NCI-H146 (cell line): ENCODE results near the gene MAMLD1.

ENCODE experiments used
- DNase-seq: peaks from one replicate; lab custom pipeline; 2025; lab: John Stamatoyannopoulos, UW

Gene MAMLD1

DNA sequence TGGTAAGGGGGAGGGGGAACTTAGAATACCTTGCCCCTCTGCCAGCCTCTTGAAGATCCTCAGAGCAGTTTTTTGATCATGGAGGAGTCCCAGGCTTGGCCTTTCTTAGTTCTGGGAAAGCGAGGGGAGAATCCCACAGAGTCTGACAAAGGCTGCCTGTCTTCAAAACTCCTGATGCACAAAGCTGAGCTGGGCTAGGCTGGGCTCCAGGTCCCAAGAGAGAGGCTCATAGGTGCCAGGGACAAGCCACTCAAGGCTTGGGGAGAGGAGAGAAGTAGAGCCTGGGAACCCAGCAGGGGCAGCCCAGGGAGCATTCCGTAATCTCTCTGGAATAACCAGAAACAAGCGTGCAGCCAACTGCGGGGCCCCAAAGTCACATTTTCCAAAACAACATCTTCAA, 168.3 kb downstream of the MAMLD1 start:
- DNase-seq, result no peak

DNA sequence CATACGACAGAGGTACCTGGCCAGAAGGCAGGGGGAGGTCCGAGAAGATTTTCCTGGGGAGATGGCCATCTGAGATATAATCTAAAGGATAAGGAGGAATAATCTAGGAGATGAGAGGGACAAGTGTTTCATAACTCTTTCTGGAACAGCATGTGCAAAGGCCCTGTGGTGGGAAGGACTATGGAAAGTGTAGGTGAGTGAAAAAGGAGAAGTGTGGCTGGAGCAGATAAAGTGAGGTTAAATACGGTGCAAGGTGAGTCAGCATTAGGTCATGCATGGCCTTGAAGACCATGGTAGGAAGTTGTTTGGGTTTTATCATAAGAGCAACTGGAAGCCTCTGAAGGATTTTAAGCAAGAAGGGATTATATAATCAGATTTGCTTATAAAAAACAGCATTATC, 170.7 kb downstream of the MAMLD1 start:
- no peak for DNase-seq

- no peak for DNase-seq
These were observed 173.5 kb downstream of the MAMLD1 start for GRCh38 chrX:150536455-150537116.

DNA sequence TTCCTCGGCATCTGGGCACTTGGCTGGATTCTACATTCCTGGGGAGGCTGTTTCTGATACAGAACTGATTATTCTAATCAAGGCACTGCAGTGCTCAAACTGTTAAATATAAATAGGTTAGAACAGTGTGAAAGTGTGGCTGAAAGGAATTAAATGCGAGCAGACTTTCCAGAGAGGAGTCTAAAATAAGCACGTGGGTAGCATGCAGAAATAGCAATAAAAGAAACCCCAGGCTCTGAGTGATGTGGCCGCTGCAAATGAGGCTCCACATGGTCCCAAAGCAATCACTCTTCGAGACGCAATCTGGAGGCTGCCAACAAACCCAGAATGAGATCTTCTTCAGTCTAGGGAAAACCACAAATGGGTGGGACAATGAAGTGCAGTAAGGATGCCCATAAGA, 174.7 kb downstream of the MAMLD1 start:
- no peak for DNase-seq

- no peak for DNase-seq
These were observed 177.8 kb downstream of the MAMLD1 start for GRCh38 chrX:150540965-150541364.

DNA sequence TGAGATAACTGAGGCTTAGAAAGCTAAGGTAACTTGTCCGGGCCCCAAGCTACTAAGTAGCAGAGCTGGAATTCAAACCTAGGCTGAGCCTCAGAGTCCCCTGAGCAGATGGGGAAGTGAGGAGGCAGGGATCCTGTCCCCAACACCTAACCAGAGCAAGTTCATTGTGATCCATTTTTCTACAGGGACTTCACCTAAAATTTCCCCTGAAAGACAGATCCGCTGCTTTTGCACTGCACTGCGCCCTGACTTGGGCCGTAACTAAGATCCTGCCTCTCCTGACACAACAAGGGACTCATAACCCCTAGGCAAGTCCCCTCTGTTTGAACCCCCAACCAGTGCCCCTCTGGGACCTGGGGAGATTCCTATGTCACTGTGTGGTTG, 179.7 kb downstream of the MAMLD1 start:
- no peak for DNase-seq

- no peak for DNase-seq
These were observed 180.4 kb downstream of the MAMLD1 start for GRCh38 chrX:150543230-150544155.

DNA sequence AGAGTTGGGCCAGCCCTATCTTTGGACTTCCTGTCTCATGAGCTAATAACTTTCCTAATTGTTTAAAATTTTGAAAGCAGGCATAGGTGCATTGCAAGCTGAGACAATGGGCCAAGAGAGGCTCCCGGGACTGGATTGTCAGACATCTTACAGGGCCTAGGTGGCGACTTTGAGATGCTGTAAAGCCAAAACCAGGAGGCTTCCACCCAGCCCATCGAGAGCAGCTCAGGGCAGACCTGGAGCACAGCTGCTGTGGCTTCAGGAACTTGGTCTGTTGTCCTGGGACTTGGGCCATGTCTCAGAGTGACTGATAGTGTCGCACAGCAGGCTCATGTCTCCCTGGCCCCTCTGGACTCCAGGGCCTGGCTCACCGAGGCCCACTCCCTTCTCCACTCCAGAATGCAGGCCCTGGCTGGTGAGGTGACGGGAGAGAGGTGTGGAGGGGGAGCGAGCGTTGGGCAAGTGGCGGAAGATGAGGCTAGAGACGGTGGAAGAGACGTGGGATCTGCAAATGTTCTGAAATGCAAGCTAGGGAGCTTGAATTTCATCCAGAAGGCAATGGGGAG, 181.2 kb downstream of the MAMLD1 start:
- no peak for DNase-seq

- no peak for DNase-seq
These were observed 182.0 kb downstream of the MAMLD1 start for GRCh38 chrX:150544835-150545770.

DNA sequence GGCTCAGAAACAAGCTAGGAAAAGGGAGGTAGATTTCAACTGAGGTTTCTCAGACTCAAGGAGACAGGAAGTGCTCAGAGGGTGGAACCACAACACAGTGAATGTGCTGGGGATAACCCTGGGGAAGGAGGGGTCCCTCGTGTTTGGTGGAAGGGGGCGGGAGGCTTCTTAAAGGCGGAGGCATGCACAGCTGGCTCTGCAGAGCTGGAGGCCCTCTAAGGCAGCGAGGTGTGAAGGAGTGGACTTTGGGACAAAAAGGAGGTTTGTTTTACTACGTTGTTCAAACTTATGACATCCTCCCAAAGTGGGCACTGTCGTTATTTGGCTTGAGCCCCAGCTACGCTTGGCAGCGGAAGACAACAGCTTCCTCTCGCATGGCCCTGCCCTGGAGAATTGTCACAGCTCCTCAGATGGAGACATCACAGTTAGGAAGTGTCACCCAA, 183.6 kb downstream of the MAMLD1 start:
- DNase-seq, result no peak

GRCh38 chrX:150547375-150548115, 184.4 kb downstream of the MAMLD1 start:
- DNase-seq, result no peak

DNA sequence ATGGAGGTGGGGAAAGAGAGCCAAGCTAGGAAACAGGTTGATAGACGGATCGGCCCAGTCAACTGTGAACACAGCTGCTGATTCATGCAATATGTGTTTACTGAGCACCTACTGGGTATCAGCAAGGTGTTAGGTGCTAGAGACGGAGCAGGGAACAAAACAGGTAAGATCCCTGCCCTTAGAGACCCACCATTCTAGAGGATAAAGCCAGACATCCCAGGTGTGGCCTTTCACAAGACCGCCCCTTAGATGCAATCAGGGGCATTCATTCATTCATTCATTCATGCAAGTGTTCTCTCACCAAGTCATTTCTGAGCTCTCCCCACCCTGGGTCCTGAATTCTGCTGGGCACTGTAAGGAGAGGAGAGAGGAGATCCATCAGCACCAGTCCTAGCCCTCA, 185.1 kb downstream of the MAMLD1 start:
- DNase-seq, result no peak

DNA sequence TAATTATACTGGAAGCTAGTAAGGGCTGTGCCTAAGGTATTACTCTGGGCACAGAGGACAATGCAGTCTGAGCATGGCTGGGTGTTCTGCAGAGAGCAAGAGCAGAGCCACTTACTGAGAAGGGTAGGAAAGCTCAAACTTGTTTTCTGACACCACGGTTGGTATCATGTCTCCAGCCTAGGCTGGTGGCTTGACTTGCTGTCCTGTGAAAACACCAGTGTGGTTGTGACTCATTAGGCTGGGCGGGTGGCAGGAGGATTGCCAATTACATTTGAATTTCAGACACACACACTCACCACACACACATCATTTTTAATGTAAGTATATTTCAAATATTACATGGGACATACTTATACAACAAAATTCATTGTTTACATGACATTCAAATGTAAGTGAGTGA, 185.6 kb downstream of the MAMLD1 start:
- no peak for DNase-seq

- no peak for DNase-seq
These were observed 188.8 kb downstream of the MAMLD1 start for GRCh38 chrX:150551963-150552362.

DNA sequence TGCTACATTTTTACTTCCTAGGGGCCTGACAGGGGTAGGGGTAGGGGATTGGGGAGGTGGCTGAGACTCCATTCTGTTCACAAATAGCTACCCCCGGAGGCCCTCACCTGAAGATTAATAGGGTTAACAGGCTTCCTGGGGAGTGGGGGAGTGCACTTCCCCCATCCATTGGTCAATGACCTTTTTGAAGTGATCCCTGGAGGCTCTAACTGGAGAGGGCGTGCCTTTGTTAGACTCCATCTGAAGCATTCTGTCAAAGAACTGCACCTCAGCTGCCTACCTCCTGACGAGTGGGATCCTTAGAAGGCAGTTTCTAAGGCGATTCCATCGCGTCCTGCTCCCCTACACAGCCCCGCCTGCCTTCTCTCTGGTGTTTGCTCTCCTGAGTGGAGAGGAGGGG, 195.3 kb downstream of the MAMLD1 start:
- no peak for DNase-seq
